ENCODE measurements around the gene ADCY1. TPM values are rescaled to one million over a fixed set of nuclear protein-coding genes. Genes with fewer than 3 reads are reported as not detected.

The ADCY1 gene
- total RNA-seq, 2 donors from 2014 or later = 0.14 to 0.85 TPM

DNA sequence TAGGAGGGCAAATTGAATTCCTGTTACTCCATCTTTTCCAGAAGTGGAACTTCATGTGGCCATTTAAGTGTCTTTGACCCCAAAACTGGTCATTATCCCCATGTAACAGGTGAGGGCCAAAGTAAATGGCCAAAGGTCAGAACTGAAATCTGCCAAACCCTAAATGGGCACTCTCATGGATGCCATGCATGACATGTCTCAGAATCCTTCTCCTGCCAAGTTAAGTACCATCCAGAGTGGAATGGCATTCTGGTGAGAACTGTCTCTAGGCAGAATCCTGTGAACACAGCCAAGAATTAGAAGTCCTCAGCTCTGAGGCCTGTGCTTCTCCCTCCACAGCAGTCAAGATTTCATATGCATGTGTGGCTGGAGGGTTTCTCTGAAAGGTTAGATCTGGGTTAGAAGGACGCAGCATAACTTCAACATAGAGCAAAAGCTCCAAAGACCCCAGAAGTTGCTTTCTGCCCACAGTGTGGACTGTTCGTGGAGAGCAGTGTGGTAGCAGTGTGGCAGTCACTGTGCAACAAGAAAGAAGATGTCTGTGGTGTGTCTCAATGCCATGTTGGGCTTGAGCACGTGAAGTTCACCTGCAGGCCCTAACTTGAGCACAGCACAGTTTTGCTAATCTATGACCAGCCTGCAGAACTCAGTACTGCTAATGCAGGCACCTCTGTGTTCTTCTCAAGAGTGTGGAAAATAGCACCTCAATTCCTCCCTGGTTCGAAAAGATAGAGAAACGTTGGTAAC, 121.3 kb downstream of the ADCY1 start:
- DNase-seq (ENCODE audit: low spot score) (no peak), ATAC-seq (ENCODE audit: insufficient number of reproducible peaks, low FRiP score, low read depth) (no peak)
- no peaks in the 10 kb centered on the region for H3K9me3 ChIP-seq
- TF ChIP-seq, protein P1, sequence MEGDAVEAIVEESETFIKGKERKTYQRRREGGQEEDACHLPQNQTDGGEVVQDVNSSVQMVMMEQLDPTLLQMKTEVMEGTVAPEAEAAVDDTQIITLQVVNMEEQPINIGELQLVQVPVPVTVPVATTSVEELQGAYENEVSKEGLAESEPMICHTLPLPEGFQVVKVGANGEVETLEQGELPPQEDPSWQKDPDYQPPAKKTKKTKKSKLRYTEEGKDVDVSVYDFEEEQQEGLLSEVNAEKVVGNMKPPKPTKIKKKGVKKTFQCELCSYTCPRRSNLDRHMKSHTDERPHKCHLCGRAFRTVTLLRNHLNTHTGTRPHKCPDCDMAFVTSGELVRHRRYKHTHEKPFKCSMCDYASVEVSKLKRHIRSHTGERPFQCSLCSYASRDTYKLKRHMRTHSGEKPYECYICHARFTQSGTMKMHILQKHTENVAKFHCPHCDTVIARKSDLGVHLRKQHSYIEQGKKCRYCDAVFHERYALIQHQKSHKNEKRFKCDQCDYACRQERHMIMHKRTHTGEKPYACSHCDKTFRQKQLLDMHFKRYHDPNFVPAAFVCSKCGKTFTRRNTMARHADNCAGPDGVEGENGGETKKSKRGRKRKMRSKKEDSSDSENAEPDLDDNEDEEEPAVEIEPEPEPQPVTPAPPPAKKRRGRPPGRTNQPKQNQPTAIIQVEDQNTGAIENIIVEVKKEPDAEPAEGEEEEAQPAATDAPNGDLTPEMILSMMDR (IDR thresholded peaks at IDR 0.05) = no peak
- no peaks in the 10 kb centered on the region for H3K4me1 ChIP-seq (ENCODE audit: control insufficient read depth in 1 of 2, low read depth in 2 of 2)
- no peaks in the 10 kb centered on the region for H3K27me3 ChIP-seq (replicated peaks; ENCODE audit: insufficient read depth)
- H3K27ac ChIP-seq = no peak overlapping the region
- no peak overlapping the region for H3K4me3 ChIP-seq
- H3K36me3 ChIP-seq = no peaks in the 10 kb centered on the region

DNA sequence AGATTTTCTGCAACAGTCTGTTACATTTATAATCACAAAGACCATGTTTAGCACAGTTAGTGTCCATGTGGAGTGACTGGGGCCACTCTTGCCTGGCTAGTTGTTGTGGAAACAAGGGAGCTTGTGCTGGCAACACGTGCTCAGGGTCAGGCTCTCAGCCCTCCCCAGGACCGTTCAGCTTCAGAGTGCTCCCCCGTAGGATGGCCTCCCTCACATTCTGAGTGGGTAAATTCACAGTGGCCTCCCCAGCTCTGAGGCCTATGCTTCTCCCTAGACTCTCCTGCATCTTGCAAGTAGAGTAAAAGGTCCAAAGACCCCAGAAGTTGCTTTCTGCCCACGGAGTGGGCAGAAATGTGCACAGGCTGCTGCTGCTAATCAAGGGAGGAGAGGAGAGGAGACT, 122.3 kb downstream of the ADCY1 start:
- DNase-seq (ENCODE audit: low spot score) = no peak
- TF ChIP-seq, protein P1 (IDR thresholded peaks at IDR 0.05) = no peak
- Histone ChIP-seq H3K27me3 (replicated peaks; ENCODE audit: insufficient read depth) (no peaks in the 10 kb centered on the region), H3K27ac (no peak overlapping the region), H3K9me3 (no peaks in the 10 kb centered on the region), H3K4me1 (ENCODE audit: control insufficient read depth in 1 of 2, low read depth in 2 of 2) (no peaks in the 10 kb centered on the region), H3K4me3 (no peak overlapping the region), H3K36me3 (no peaks in the 10 kb centered on the region)
- ATAC-seq (ENCODE audit: insufficient number of reproducible peaks, low FRiP score, low read depth) = no peak

DNA sequence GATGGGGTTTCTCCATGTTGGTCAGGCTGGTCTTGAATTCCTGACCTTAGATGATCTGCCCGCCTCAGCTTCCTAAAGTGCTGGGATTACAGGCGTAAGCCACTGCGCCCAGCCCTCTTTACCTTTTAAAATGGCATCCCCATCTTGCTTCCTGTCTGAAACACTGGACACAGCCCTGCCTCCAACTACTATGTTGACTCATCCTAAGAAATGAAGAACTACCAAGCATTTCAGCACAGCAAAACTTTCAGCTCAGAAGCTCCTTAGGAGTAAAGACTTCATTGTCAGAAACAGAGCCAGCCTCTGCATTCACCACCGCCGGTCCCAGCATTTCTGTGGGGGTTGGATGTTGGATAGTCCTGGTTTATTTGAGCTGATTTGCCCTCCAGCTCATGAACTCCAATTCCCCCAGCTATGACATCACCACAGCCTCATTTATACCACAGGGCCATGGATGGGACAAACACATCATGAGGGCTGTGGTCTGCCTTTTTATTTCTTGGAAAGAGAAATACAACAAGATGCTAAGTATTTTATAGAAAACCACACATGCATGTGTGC, 123.5 kb downstream of the ADCY1 start:
- TF ChIP-seq, protein P1 (IDR thresholded peaks at IDR 0.05) = no peak
- no peak overlapping the region for H3K4me3 ChIP-seq
- no peak overlapping the region for H3K27ac ChIP-seq
- no peaks in the 10 kb centered on the region for H3K9me3 ChIP-seq
- ATAC-seq (ENCODE audit: insufficient number of reproducible peaks, low FRiP score, low read depth) (no peak), DNase-seq (ENCODE audit: low spot score) (no peak)
- H3K4me1 ChIP-seq (ENCODE audit: control insufficient read depth in 1 of 2, low read depth in 2 of 2) = no peaks in the 10 kb centered on the region
- no peaks in the 10 kb centered on the region for H3K36me3 ChIP-seq
- no peaks in the 10 kb centered on the region for H3K27me3 ChIP-seq (replicated peaks; ENCODE audit: insufficient read depth)

DNA sequence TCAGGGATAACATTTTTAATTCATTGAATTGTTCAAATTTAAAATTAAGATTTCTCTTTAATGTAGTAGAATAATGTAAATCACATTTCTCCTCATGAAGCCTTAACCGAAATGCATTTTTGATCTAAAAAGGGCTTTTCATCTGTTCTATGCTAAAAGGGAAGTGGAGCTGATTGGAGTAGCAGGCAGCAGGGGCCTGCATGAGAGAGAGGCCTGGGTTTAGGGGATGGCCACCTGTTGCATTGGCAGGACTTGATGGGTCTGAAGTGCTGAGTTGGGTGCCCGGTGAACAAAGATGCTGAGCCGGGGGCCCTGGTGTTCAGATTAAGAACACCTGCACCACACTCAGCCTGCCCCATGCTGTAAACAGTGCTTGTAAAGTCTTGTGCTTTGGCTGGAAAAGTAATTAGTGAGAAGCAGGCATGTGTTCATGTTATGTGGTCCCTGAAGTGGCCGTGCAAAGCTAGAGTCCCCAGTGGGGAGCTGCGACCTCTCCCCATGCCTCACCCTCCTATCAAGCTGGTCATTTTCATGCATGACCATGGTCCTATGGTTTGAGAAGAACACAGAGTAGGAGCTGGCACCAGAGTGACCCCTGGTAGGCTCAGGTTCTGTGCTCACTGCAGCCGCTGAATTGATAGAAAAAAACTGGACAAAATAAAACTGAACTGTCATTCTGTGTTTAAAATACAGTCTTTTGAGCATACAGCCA, 124.3 kb downstream of the ADCY1 start:
- H3K4me1 ChIP-seq (ENCODE audit: control insufficient read depth in 1 of 2, low read depth in 2 of 2) = no peaks in the 10 kb centered on the region
- TF ChIP-seq, protein P1 (IDR thresholded peaks at IDR 0.05) = no peak
- H3K36me3 ChIP-seq = no peaks in the 10 kb centered on the region
- DNase-seq (ENCODE audit: low spot score) (no peak), ATAC-seq (ENCODE audit: insufficient number of reproducible peaks, low FRiP score, low read depth) (no peak)
- no peak overlapping the region for H3K4me3 ChIP-seq
- H3K9me3 ChIP-seq = no peaks in the 10 kb centered on the region
- H3K27me3 ChIP-seq (replicated peaks; ENCODE audit: insufficient read depth) = no peaks in the 10 kb centered on the region
- H3K27ac ChIP-seq = no peak overlapping the region

DNA sequence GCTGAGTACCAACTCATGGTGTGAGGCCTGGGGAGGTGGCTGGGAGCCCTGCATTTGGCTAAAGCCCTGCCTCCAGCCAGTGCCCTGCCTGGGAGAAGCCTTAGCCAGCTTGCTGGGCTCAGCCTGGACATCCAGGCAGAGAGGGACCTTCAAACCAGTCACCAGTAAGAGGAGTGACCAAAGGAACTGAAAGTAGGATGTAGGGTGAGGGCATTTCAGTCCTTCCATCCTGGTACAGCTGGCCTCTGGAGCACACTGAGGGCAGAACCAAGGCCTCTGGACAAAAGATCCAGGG, 124.8 kb downstream of the ADCY1 start:
- H3K27me3 ChIP-seq (replicated peaks; ENCODE audit: insufficient read depth) = no peaks in the 10 kb centered on the region
- no peak for DNase-seq (ENCODE audit: low spot score)
- no peak for ATAC-seq (ENCODE audit: insufficient number of reproducible peaks, low FRiP score, low read depth)

More for the DNA sequence above, 124.8 kb downstream of the ADCY1 start:
- Histone ChIP-seq H3K36me3 (no peaks in the 10 kb centered on the region), H3K9me3 (no peaks in the 10 kb centered on the region), H3K4me1 (ENCODE audit: control insufficient read depth in 1 of 2, low read depth in 2 of 2) (no peaks in the 10 kb centered on the region), H3K4me3 (no peak overlapping the region), H3K27ac (no peak overlapping the region)
- TF ChIP-seq, protein P1 (IDR thresholded peaks at IDR 0.05) = no peak

Measured in thoracic aorta (tissue), 2 donors.